IMR-90 (cell line): ENCODE data around the gene NHSL1. TPM values are rescaled to one million over a fixed set of nuclear protein-coding genes. Genes with fewer than 3 reads are reported as not detected.

ENCODE experiments used
- ATAC-seq: fragments of 200-7000 bp; cut with Tn5 transposase; 2 replicates; pipeline ENCODE4 v1.9.1; 2020; ENCODE audit warnings: low read depth, mild to moderate bottlenecking, moderate library complexity
- BruUV-seq: library from RNA; stranded (reverse); fragments of 400-500 nt; replicated peaks from 2 replicates; lab custom pipeline; 2021; lab: Mats Ljungman, UMichigan
- CTCF ChIA-PET: fragments of 300-600 bp; formaldehyde crosslinking; extraction: SDS; loops from one replicate; lab custom pipeline; 2021; ENCODE audit warnings: antibody characterized with exemption; lab: Yijun Ruan, JAX
- POLR2A ChIA-PET: fragments of 300-600 bp; sonication (Branson Sonifier 250); formaldehyde crosslinking; loops from one replicate; lab custom pipeline; 2022; ENCODE audit warnings: antibody characterized with exemption; ENCODE audit not compliant: unreplicated experiment; lab: Charles Lee
- DNase-seq: peaks from one replicate; pipeline ENCODE4 v3.0.0; 2013
- H2AFZ ChIP-seq: replicated peaks from 2 replicates; pipeline ENCODE3; 2013; ENCODE audit warnings: low read length, mild to moderate bottlenecking; ENCODE audit not compliant: poor library complexity
- H2AK5ac ChIP-seq: 2 replicates; pipeline ENCODE4 v1.6.1; 2013; ENCODE audit warnings: low read depth, low read length, inconsistent platforms
- H2AK9ac ChIP-seq: replicated peaks from 2 replicates; pipeline ENCODE3; 2013; ENCODE audit warnings: mild to moderate bottlenecking, low read depth, low read length, moderate library complexity; ENCODE audit not compliant: poor library complexity
- H2BK120ac ChIP-seq: 2 replicates; pipeline ENCODE4 v1.6.1; 2013; ENCODE audit warnings: low read depth, low read length, inconsistent platforms
- H2BK15ac ChIP-seq: 3 replicates; pipeline ENCODE4 v1.6.1; 2013; ENCODE audit warnings: low read depth, low read length, inconsistent platforms
- H2BK20ac ChIP-seq: 2 replicates; pipeline ENCODE4 v1.6.1; 2013; ENCODE audit warnings: low read depth, mild to moderate bottlenecking, inconsistent platforms, low read length, moderate library complexity
- H2BK5ac ChIP-seq: 2 replicates; pipeline ENCODE4 v1.6.1; 2013; ENCODE audit warnings: mild to moderate bottlenecking, low read depth, low read length, inconsistent platforms; ENCODE audit not compliant: poor library complexity, severe bottlenecking
- H3K14ac ChIP-seq: replicated peaks from 2 replicates; pipeline ENCODE4 v1.6.1; 2013; ENCODE audit warnings: low read depth, low read length, inconsistent platforms
- H3K18ac ChIP-seq: 2 replicates; pipeline ENCODE4 v1.6.1; 2013; ENCODE audit warnings: low read depth, low read length, control low read depth
- H3K23ac ChIP-seq: 2 replicates; pipeline ENCODE4 v1.6.1; 2013; ENCODE audit warnings: low read depth, low read length, inconsistent platforms
- H3K27ac ChIP-seq: 2 replicates; pipeline ENCODE4 v1.5.1; 2013; ENCODE audit warnings: mild to moderate bottlenecking, control low read depth, low read length; ENCODE audit not compliant: insufficient read depth
- H3K27me3 ChIP-seq: 2 replicates; pipeline ENCODE4 v1.6.1; 2013; ENCODE audit warnings: low read length; ENCODE audit not compliant: control insufficient read depth, insufficient read depth
- H3K36me3 ChIP-seq: 2 replicates; pipeline ENCODE4 v1.6.1; 2013; ENCODE audit warnings: low read length, mixed read lengths; ENCODE audit not compliant: control insufficient read depth, insufficient read depth
- H3K4ac ChIP-seq: 2 replicates; pipeline ENCODE4 v1.6.1; 2013; ENCODE audit warnings: low read depth, low read length, inconsistent platforms
- H3K4me1 ChIP-seq: 2 replicates; pipeline ENCODE4 v1.6.1; 2013; ENCODE audit warnings: low read length, mixed read lengths; ENCODE audit not compliant: control insufficient read depth, insufficient read depth
- H3K4me2 ChIP-seq: 2 replicates; pipeline ENCODE4 v1.6.1; 2013; ENCODE audit warnings: low read depth, mild to moderate bottlenecking, control low read depth, low read length, moderate library complexity
- H3K4me3 ChIP-seq: 2 replicates; pipeline ENCODE4 v1.5.1; 2013; ENCODE audit warnings: low read depth, mild to moderate bottlenecking, control low read depth, low read length, moderate library complexity; ENCODE audit not compliant: insufficient read depth
- H3K56ac ChIP-seq: 2 replicates; pipeline ENCODE4 v1.6.1; 2013; ENCODE audit warnings: low read length, inconsistent platforms; ENCODE audit not compliant: insufficient read depth; ENCODE audit errors: extremely low read depth
- H3K79me1 ChIP-seq, 2 experiments: 2 replicates each; pipeline ENCODE4 v1.6.1; 2013; ENCODE audit warnings: low read length in 2 of 2, inconsistent platforms in 1 of 2, low read depth in 1 of 2
- H3K9ac ChIP-seq: 2 replicates; pipeline ENCODE4 v1.6.1; 2013; ENCODE audit warnings: low read depth, low read length, control low read depth
- H3K9me1 ChIP-seq: 2 replicates; pipeline ENCODE4 v1.6.1; 2013; ENCODE audit warnings: low read length, inconsistent platforms; ENCODE audit not compliant: insufficient read depth
- H3K9me3 ChIP-seq: 2 replicates; pipeline ENCODE4 v1.6.1; 2013; ENCODE audit warnings: low read length; ENCODE audit not compliant: control insufficient read depth, insufficient read depth
- H4K20me1 ChIP-seq: 2 replicates; pipeline ENCODE4 v1.6.1; 2013; ENCODE audit warnings: low read length, inconsistent platforms; ENCODE audit not compliant: insufficient read depth
- H4K5ac ChIP-seq: 2 replicates; pipeline ENCODE4 v1.6.1; 2013; ENCODE audit warnings: mild to moderate bottlenecking, low read depth, low read length, control low read depth
- H4K8ac ChIP-seq, 2 experiments: 2 replicates each; pipeline ENCODE4 v1.6.1; 2013; ENCODE audit warnings: low read depth in 2 of 2, low read length in 2 of 2, control low read depth in 1 of 2, inconsistent platforms in 1 of 2
- H4K91ac ChIP-seq: 2 replicates; pipeline ENCODE4 v1.6.1; 2013; ENCODE audit warnings: low read depth, low read length, inconsistent platforms; ENCODE audit not compliant: insufficient read depth
- CEBPB ChIP-seq: IDR thresholded peaks from 2 replicates; pipeline ENCODE4 v1.6.1; 2012; ENCODE audit warnings: low read depth, low read length, improper control_type of control experiment
- MAFK ChIP-seq: IDR thresholded peaks from 2 replicates; pipeline ENCODE4 v1.6.1; 2012; ENCODE audit warnings: low read depth, low read length, improper control_type of control experiment
- MAZ ChIP-seq: IDR thresholded peaks from 2 replicates; pipeline ENCODE4 v1.6.1; 2012; ENCODE audit warnings: low read depth, mild to moderate bottlenecking, low read length, improper control_type of control experiment, moderate library complexity, borderline replicate concordance
- NFE2L2 ChIP-seq: fragments of 150-350 bp; IDR thresholded peaks from 2 replicates; pipeline ENCODE4 v1.6.1; 2016; ENCODE audit warnings: low read depth, mild to moderate bottlenecking, low read length
- RAD21 ChIP-seq: IDR thresholded peaks from 2 replicates; pipeline ENCODE4 v1.6.1; 2012; ENCODE audit warnings: low read length, improper control_type of control experiment
- RCOR1 ChIP-seq: IDR thresholded peaks from 2 replicates; pipeline ENCODE4 v1.6.1; 2012; ENCODE audit warnings: mild to moderate bottlenecking, low read length, improper control_type of control experiment; ENCODE audit not compliant: insufficient replicate concordance
- WGBS, 2 experiments: methylation state at CpG; one replicate each; pipeline versions ENCODE4 v1.1.5 to v1.1.7; 2013; ENCODE audit warnings: missing lambda C conversion rate in 2 of 2; ENCODE audit not compliant: insufficient read length in 1 of 2; ENCODE audit errors: extremely low coverage in 2 of 2; 5-methylcytosine and 5-hydroxymethylcytosine counted together
- dilution Hi-C: fragments of 300-500 bp; cut with HindIII; formaldehyde crosslinking; loops from one replicate; pipeline ENCODE4 v1.14.3; 2018; ENCODE audit warnings: low sequenced_read_pairs; ENCODE audit not compliant: unreplicated experiment
- in situ Hi-C: fragments of 300-500 bp; cut with MboI; formaldehyde crosslinking; loops from 3 replicates; pipeline ENCODE4 v1.14.3; 2019; ENCODE audit warnings: low sequenced_read_pairs, inconsistent platforms, mixed read lengths
- intact Hi-C: fragments of 100-400 bp; cut with micrococcal nuclease; formaldehyde crosslinking; loops from 2 replicates; pipeline ENCODE4 v1.10.0; 2022
- polyA plus RNA-seq, 3 experiments: library from polyadenylated mRNA; depleted of rRNA; stranded (reverse); fragments of >200 nt; gene quantifications; 2 replicates each; pipeline ENCODE4 v1.2.3, GENCODE V29; 2012; ENCODE audit warnings: low replicate concordance in 1 of 3
- total RNA-seq: library from RNA; depleted of rRNA; stranded (reverse); fragments of >200 nt; gene quantifications from 2 replicates; pipeline ENCODE4 v1.2.3, GENCODE V29; 2012

NHSL1 gene
- total and polyA plus RNA-seq, 2 of the 4 experiments (the other 2 are of a cell fraction) = 5.6 to 7.2 TPM

DNA sequence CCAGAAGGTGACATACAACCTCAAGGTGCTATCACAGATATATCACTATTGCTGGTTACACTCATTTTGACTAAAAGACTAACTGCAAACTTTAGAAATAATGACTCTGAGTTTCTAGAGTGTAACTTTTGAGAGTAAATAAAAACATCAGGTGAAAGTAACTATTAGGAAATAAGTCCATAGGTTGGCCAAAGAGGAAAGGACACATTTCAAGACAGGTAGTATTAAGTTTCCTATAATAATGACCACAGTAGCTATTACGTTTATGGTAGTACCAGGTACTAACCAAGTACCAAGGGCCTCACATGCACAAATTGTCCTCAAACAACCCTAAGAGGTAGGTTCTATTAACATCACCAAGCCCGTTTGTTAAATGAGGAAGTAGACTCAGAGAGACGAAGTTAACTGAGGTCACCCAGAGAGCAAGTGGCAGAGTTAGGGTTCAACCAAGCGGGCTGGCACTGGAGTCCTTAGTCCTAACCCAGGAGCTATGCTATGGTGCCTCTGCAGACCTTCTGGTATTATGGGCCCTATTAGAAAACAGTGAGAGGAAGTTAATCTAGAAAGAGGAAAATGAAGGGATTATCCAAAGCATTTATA lies 58.4 kb downstream of the NHSL1 start:
- H4K5ac ChIP-seq = no peak overlapping the region
- H2AFZ ChIP-seq = no peak overlapping the region
- BruUV-seq = no TSS peak
- dilution Hi-C loops (no loop called here), intact Hi-C loops (no loop called here), in situ Hi-C loops (no loop called here)
- no peak overlapping the region for H4K91ac ChIP-seq
- no peak overlapping the region for H3K9ac ChIP-seq
- no peak overlapping the region for H2AK9ac ChIP-seq
- H3K4ac ChIP-seq = no peak overlapping the region
- H4K20me1 ChIP-seq = no peaks in the 10 kb centered on the region
- no peaks in the 10 kb centered on the region for H3K79me1 ChIP-seq
- no peak overlapping the region for H3K4me2 ChIP-seq
- H3K23ac ChIP-seq = no peak overlapping the region
- H2BK5ac ChIP-seq = no peak overlapping the region
- POLR2A ChIA-PET = no interaction called here
- DNase-seq (no peak), ATAC-seq (no peak)
- H3K4me1 ChIP-seq = no peaks in the 10 kb centered on the region
- H3K27ac ChIP-seq = no peak overlapping the region
- no peak overlapping the region for H2AK5ac ChIP-seq
- no peak overlapping the region for H4K8ac ChIP-seq
- H3K36me3 ChIP-seq = peaks cover 5% of the 10 kb centered on the region; the same call in 1 of the 2 replicates
- WGBS, 2 experiments = no CpG with 5 or more reads among the region's 4 CpGs
- no peak overlapping the region for H3K4me3 ChIP-seq
- H3K27me3 ChIP-seq = no peaks in the 10 kb centered on the region
- H3K18ac ChIP-seq = no peak overlapping the region
- TF ChIP-seq MAZ (no peak), RAD21 (no peak), NFE2L2 (no peak), RCOR1 (no peak), CEBPB (no peak), MAFK (no peak)
- no peak overlapping the region for H2BK15ac ChIP-seq
- CTCF ChIA-PET = no interaction called here
- no peak overlapping the region for H3K56ac ChIP-seq
- H3K14ac ChIP-seq = no peak overlapping the region
- no peaks in the 10 kb centered on the region for H3K9me1 ChIP-seq
- H3K9me3 ChIP-seq = no peaks in the 10 kb centered on the region
- H2BK120ac ChIP-seq = no peak overlapping the region
- no peak overlapping the region for H2BK20ac ChIP-seq
